NOMO-1 treated with DMSO at 0.1 percent for 48 hours (cell line): ENCODE data around the gene SLC8A1.
A peak's percentile ranks its signal among the peaks of the same experiment; 100 is the strongest.

Experiments
- DNase-seq: peaks from one replicate; lab custom pipeline; 2025; ENCODE audit not compliant: unreplicated experiment; lab: John Stamatoyannopoulos, UW

Gene SLC8A1

GRCh38 chr2:40395169-40396073 lies 56.5 kb downstream of the SLC8A1 start:
- no peak for DNase-seq

- DNase-seq = peak; percentile 82
Observed at GRCh38 chr2:40394597-40394996, 57.3 kb downstream of the SLC8A1 start.

GRCh38 chr2:40394031-40394430 lies 57.9 kb downstream of the SLC8A1 start:
- peak; percentile 73 for DNase-seq

- DNase-seq = peak; percentile 44
Observed at GRCh38 chr2:40388161-40388560, 63.7 kb downstream of the SLC8A1 start.

- DNase-seq = no peak
Observed at GRCh38 chr2:40386177-40386576, 65.7 kb downstream of the SLC8A1 start.

GRCh38 chr2:40384714-40385113 lies 67.2 kb downstream of the SLC8A1 start:
- DNase-seq = peak; percentile 94

- peak; percentile 45 for DNase-seq
Observed at GRCh38 chr2:40384233-40384632, 67.7 kb downstream of the SLC8A1 start.

- DNase-seq = no peak
Observed at GRCh38 chr2:40380721-40381120, 71.2 kb downstream of the SLC8A1 start.

- DNase-seq = no peak
Observed at GRCh38 chr2:40380041-40380440, 71.8 kb downstream of the SLC8A1 start.

- DNase-seq = no peak
Observed at GRCh38 chr2:40374543-40375240, 77.2 kb downstream of the SLC8A1 start.

- peak; percentile 47 for DNase-seq
Observed at GRCh38 chr2:40373111-40373510, 78.8 kb downstream of the SLC8A1 start.

GRCh38 chr2:40372283-40372985 lies 79.5 kb downstream of the SLC8A1 start:
- peak; percentile 14 for DNase-seq

GRCh38 chr2:40371525-40372282 lies 80.2 kb downstream of the SLC8A1 start:
- no peak for DNase-seq

GRCh38 chr2:40370007-40370395 lies 81.9 kb downstream of the SLC8A1 start:
- DNase-seq = no peak

GRCh38 chr2:40369267-40370006 lies 82.5 kb downstream of the SLC8A1 start:
- DNase-seq = no peak

- DNase-seq = no peak
Observed at GRCh38 chr2:40367652-40368051, 84.2 kb downstream of the SLC8A1 start.

- DNase-seq = no peak
Observed at GRCh38 chr2:40367032-40367431, 84.9 kb downstream of the SLC8A1 start.

GRCh38 chr2:40364151-40364874 lies 87.6 kb downstream of the SLC8A1 start:
- no peak for DNase-seq

GRCh38 chr2:40363631-40364030 lies 88.3 kb downstream of the SLC8A1 start:
- no peak for DNase-seq

- DNase-seq = no peak
Observed at GRCh38 chr2:40363231-40363630, 88.7 kb downstream of the SLC8A1 start.
